ENCODE measurements around the gene TEAD1. TPM values are rescaled to one million over a fixed set of nuclear protein-coding genes. Genes with fewer than 3 reads are reported as not detected.

TEAD1 gene
- total RNA-seq, 6 donors from 2014 or later: 53.5 to 141 (median 80.2) TPM

- Histone ChIP-seq H3K4me3 (no peak overlapping the region), H3K4me1 (peaks cover 17 to 51% (median 33%) of the 10 kb centered on the region in 4 donors), H3K27me3 (no peaks in the 10 kb centered on the region), H3K36me3 (no peaks in the 10 kb centered on the region), H3K27ac (peak overlapping the region in 1 of 4 donors; percentile 40), H3K9me3 (no peaks in the 10 kb centered on the region)
- DNase-seq: no peak
- TF ChIP-seq POLR2A (IDR thresholded peaks at IDR 0.05): no peak
- no peak for TF ChIP-seq POLR2AphosphoS5 (IDR thresholded peaks at IDR 0.05)
- TF ChIP-seq EP300 (IDR thresholded peaks at IDR 0.05): no peak
- TF ChIP-seq CTCF (IDR thresholded peaks at IDR 0.05): no peak
- ATAC-seq (ENCODE audit: low FRiP score in 2 of 2): no peak
Measured at GRCh38 chr11:12679471-12679870, 5.2 kb downstream of the TEAD1 start.

- Histone ChIP-seq H3K27ac (peak overlapping the region; percentile 37 to 54 (median 44)), H3K36me3 (no peaks in the 10 kb centered on the region), H3K4me3 (no peak overlapping the region), H3K9me3 (no peaks in the 10 kb centered on the region), H3K27me3 (no peaks in the 10 kb centered on the region), H3K4me1 (peaks cover 21 to 55% (median 37%) of the 10 kb centered on the region in 4 donors)
- DNase-seq: peak; percentile 81 to 87
- TF ChIP-seq CTCF (IDR thresholded peaks at IDR 0.05) (no peak), POLR2AphosphoS5 (IDR thresholded peaks at IDR 0.05) (peak in 1 of 2 donors; percentile 76), POLR2A (IDR thresholded peaks at IDR 0.05) (peak in 1 of 4 donors; percentile 56)
- WGBS, 2 donors: 35 to 51% methylated on average over 21 of the region's 21 CpGs
- ATAC-seq (ENCODE audit: low FRiP score in 2 of 2): peak; percentile 85
Measured at GRCh38 chr11:12680246-12680939, 6.2 kb downstream of the TEAD1 start.

GRCh38 chr11:12680940-12681258, 6.7 kb downstream of the TEAD1 start:
- no peak for ATAC-seq (ENCODE audit: low FRiP score in 2 of 2)

GRCh38 chr11:12681466-12681865, 7.2 kb downstream of the TEAD1 start:
- no peak for ATAC-seq (ENCODE audit: low FRiP score in 2 of 2)
- no peaks in the 10 kb centered on the region for H3K9me3 ChIP-seq
- peaks cover 21 to 48% (median 36%) of the 10 kb centered on the region in 4 donors for H3K4me1 ChIP-seq
- H3K27me3 ChIP-seq: no peaks in the 10 kb centered on the region
- DNase-seq: no peak
- H3K4me3 ChIP-seq: no peak overlapping the region
- no peak for TF ChIP-seq EP300 (IDR thresholded peaks at IDR 0.05)
- TF ChIP-seq CTCF (IDR thresholded peaks at IDR 0.05): no peak
- no peak for TF ChIP-seq POLR2A (IDR thresholded peaks at IDR 0.05)
- no peak for TF ChIP-seq POLR2AphosphoS5 (IDR thresholded peaks at IDR 0.05)
- no peak overlapping the region for H3K27ac ChIP-seq
- H3K36me3 ChIP-seq: no peaks in the 10 kb centered on the region
- 89 to 98% methylated on average over 4 of the region's 4 CpGs for WGBS, 2 donors

More at GRCh38 chr11:12680940-12681258, 6.7 kb downstream of the TEAD1 start:
- no peak for DNase-seq
- Histone ChIP-seq H3K27ac (peak overlapping the region in 3 of 4 donors; percentile 37 to 54 (median 48)), H3K4me1 (peaks cover 21 to 54% (median 37%) of the 10 kb centered on the region in 4 donors), H3K4me3 (no peak overlapping the region), H3K27me3 (no peaks in the 10 kb centered on the region), H3K9me3 (no peaks in the 10 kb centered on the region), H3K36me3 (no peaks in the 10 kb centered on the region)
- TF ChIP-seq CTCF (IDR thresholded peaks at IDR 0.05) (no peak), POLR2AphosphoS5 (IDR thresholded peaks at IDR 0.05) (no peak), EP300 (IDR thresholded peaks at IDR 0.05) (no peak), POLR2A (IDR thresholded peaks at IDR 0.05) (no peak)
- WGBS, 2 donors: 57 to 68% methylated on average over 2 of the region's 2 CpGs

- DNase-seq: no peak
- Histone ChIP-seq H3K36me3 (no peaks in the 10 kb centered on the region), H3K9me3 (no peaks in the 10 kb centered on the region), H3K27me3 (no peaks in the 10 kb centered on the region), H3K4me3 (no peak overlapping the region), H3K4me1 (peaks cover 21 to 47% (median 35%) of the 10 kb centered on the region in 4 donors), H3K27ac (no peak overlapping the region)
- no peak for ATAC-seq (ENCODE audit: low FRiP score in 2 of 2)
- WGBS, 2 donors: 73 to 84% methylated on average over 8 of the region's 8 CpGs
- no peak for TF ChIP-seq POLR2A (IDR thresholded peaks at IDR 0.05)
- no peak for TF ChIP-seq CTCF (IDR thresholded peaks at IDR 0.05)
- no peak for TF ChIP-seq EP300 (IDR thresholded peaks at IDR 0.05)
- TF ChIP-seq POLR2AphosphoS5 (IDR thresholded peaks at IDR 0.05): no peak
Measured at GRCh38 chr11:12682288-12682687, 8.1 kb downstream of the TEAD1 start.
